Breast epithelium (tissue), 3 donors: Measurements from ENCODE around the gene NIPSNAP3A.
"Not testable (repeated sequence)": the region's sequence is repeated elsewhere in the genome, so short reads cannot be mapped to it uniquely, and the experiment has no call there.

Experiments used
- POLR2A ChIP-seq: fragments of 450-650 bp; IDR thresholded peaks from one replicate; pipeline ENCODE4 v1.6.1; 2016; ENCODE audit warnings: antibody characterized with exemption, mild to moderate bottlenecking, moderate library complexity
- TF ChIP-seq, protein P1 (sequence below), 3 donors: fragments of 450-650 bp; IDR thresholded peaks; one replicate each; pipeline ENCODE4 v1.5.1; 2016 to 2017; ENCODE audit warnings: antibody characterized with exemption in 3 of 3, mild to moderate bottlenecking in 3 of 3, moderate library complexity in 3 of 3

- TF ChIP-seq, protein P1, sequence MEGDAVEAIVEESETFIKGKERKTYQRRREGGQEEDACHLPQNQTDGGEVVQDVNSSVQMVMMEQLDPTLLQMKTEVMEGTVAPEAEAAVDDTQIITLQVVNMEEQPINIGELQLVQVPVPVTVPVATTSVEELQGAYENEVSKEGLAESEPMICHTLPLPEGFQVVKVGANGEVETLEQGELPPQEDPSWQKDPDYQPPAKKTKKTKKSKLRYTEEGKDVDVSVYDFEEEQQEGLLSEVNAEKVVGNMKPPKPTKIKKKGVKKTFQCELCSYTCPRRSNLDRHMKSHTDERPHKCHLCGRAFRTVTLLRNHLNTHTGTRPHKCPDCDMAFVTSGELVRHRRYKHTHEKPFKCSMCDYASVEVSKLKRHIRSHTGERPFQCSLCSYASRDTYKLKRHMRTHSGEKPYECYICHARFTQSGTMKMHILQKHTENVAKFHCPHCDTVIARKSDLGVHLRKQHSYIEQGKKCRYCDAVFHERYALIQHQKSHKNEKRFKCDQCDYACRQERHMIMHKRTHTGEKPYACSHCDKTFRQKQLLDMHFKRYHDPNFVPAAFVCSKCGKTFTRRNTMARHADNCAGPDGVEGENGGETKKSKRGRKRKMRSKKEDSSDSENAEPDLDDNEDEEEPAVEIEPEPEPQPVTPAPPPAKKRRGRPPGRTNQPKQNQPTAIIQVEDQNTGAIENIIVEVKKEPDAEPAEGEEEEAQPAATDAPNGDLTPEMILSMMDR (IDR thresholded peaks at IDR 0.05): not testable (repeated sequence)
- TF ChIP-seq POLR2A: not testable (repeated sequence)
Observed at GRCh38 chr9:104708737-104709136, 38.7 kb upstream of the NIPSNAP3A start.
